Stomach (tissue), 4 donors: ENCODE data around the gene SPOP.

ENCODE experiments used
- CTCF ChIP-seq, 7 experiments: fragments of 450-650 bp in 4 of 7; fragments of 200-600 bp in 3 of 7; sonication (generic) in 3 of 7; IDR thresholded peaks; one replicate each; pipeline ENCODE4 v1.5.1; 2016 to 2019; ENCODE audit warnings: antibody characterized with exemption in 7 of 7, control low read depth in 2 of 7, mild to moderate bottlenecking in 1 of 7
- EP300 ChIP-seq: sonication (generic); formaldehyde crosslinking; IDR thresholded peaks from one replicate; pipeline ENCODE4 v1.6.1; 2017; ENCODE audit warnings: antibody characterized with exemption
- POLR2AphosphoS5 ChIP-seq, 3 donors: sonication (generic); formaldehyde crosslinking; IDR thresholded peaks; one replicate each; pipeline ENCODE4 v1.6.1; 2016; ENCODE audit warnings: antibody characterized with exemption in 3 of 3

DNA sequence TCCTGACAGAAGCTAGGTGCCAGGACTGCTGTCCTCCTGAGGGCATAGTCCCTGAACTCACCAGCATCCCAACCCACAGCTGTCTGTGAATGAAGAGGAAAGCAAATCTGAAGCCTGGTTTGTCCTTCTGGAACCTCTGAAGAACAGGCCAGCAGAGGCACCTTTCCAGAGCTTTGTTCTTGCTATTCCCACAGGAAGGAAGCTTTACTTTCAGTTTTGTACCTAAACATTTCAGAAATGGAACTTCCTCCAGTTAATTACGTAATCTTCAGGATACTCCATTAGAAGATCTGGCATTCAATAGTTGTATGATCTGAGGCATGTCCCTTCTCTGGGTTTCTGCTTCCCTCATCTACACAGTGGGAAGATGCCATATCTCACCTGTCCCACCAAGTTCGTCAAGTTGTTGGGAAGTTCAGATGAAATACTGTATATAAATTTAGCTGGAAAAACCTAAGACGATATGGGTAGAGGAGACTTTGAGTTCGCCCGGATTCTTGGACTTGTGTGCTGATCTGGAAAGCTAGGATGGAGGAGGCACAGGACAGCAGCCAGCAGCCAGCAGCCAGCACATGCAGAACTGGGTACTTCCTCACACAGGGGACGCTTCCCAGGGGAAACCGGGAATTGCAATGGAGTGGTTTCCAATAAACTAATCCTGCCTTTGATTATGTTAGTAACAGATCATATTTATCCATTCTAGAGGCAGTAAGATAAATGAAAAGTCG is 79.8 kb downstream of the SPOP start:
- no peak for TF ChIP-seq CTCF (IDR thresholded peaks at IDR 0.05)
- no peak for TF ChIP-seq POLR2AphosphoS5 (IDR thresholded peaks at IDR 0.05)
- no peak for TF ChIP-seq EP300
